GM18498 (cell line): ENCODE data around the gene MMGT1.

Source experiments
- ATAC-seq: cut with Tn5 transposase; IDR thresholded peaks from one replicate; pipeline ENCODE4 v1.9.1; 2021; ENCODE audit warnings: mild to moderate bottlenecking, moderate library complexity; ENCODE audit not compliant: unreplicated experiment

MMGT1 gene

DNA sequence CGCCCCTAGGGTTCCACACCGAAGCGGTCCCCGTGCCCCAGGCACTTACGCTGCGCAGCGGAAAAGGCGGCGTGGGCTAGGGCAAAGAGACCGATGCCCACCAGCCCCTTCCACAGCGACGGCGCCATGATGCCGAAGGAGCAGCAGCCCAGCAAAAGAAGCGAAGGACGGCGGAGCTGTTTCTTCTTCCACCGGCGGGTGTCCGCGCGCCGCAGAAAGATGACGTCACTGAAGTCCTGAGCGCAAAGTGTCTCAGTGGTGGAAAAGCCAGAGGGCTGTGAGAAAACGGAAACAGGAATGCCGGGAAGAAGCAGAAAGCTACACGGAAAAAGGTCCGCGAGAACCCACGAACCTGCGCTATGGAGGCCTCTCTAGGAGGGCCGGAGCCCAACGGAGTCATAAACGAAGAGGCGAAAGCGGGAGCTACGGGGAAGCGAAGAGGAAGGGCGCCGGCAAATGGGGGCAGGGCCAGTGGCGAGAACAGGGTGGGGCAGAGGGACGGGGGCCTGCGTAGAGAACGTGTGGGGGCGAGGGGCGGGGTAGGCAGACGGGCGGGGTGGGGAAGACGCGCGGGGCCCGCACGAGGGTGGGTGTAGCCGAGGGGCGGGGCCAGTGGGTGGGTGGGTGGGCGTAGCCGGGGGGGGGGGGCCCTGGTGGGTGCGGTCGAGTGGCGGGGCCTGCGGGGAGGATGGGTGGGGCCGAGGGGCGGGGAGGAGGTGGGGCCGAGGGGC is at the start of gene MMGT1:
Gene MMGT1, minus strand, starts transcription at position 441 of the 731 bp plus-strand sequence. Its CDS starts 313 bp downstream, at position 128.
- ATAC-seq, result peak; percentile 84

DNA sequence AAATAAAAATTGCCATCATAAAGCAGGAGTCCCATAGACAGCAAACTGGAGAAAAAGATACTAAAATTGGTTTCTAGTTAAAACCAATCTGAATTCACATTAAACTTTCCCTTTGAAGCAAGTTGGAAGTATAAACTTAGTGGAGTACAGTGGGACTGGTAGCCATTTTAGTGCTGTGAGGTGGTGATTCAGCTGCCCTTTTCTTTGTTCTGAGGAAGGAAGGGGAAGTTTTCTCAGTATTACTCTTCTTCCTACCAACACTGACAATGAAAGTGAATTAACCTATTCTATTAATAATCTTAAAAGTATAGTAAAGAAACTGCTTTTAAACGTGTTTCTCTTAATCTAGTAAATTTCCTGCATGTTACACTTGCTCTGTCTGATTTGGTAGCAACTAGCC is 48.1 kb upstream of the MMGT1 start:
- peak; percentile 58 for ATAC-seq

DNA sequence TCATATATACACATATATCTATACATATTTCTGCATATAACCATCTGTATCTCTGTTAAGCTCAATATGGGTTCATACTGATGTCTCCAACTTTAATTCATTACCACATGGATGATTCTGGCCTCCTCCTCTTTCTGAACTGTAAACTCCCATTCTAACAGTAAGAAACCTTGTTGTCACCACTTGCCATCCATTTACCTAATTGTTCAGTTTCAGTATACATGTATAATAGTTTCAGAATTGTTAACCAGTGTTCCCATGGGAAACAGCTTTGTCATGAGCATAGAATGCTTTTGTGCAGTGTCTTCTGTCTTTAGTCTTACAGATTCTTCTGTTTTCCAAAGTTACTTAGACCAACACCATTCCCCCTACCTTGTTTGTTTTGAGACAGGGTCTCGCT is 47.4 kb upstream of the MMGT1 start:
- no peak for ATAC-seq

DNA sequence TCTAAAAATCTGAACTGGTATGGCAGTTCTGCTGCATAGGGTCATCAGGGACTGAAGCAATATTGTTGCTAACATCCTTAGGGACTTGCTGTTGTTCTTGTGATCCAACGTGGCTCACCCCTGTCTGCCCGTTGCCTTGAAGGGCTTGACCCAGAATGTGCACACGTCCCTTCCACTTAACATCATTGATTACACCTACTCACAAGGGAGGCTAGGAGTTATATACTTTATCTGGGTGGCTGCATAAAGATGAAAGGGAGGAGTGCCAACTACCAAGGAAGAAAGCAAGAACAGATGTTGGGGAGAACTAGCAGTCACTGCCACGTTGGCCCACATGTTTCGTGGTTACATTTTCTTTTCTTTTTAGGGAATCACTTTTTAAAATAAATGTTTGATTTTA is 45.4 kb upstream of the MMGT1 start:
- no peak for ATAC-seq

DNA sequence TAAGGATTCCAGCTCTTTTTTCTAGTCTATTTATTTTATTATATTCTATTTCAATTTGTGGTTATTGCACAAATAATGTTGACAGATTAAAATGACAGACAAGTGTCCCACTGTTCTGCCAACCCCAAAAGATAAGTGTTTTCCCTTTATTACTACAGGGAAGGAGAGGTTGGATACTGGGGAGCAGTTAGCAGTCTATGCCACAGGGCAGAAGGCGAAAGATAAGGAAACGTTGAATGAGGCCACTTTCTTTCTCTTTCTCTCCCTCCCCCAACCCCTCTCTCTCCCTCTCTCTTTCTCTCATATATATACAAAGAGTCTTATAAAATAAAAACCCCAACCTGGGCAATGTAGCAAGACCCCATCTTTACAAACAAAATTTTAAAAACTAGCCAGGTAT is 43.1 kb upstream of the MMGT1 start:
- no peak for ATAC-seq

DNA sequence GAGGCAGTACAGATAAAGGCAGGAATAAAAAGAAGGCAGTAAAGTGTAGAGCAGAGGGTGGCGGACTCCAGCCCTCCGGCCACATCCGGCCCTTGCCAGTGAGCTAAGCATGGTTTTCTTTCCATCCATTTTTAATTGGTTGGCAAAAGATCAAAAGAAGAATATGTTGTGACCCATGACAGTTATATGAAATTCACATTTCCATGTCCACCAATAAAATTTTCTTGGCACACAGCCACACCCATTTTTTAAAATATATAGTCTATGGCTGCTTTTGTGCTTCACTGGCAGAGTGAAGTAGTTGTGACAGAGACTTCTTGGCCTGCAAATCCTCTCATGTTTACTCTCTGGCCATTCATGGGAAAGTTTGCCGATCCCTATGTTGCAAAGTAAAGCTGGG is 41.2 kb upstream of the MMGT1 start:
- ATAC-seq, result no peak

DNA sequence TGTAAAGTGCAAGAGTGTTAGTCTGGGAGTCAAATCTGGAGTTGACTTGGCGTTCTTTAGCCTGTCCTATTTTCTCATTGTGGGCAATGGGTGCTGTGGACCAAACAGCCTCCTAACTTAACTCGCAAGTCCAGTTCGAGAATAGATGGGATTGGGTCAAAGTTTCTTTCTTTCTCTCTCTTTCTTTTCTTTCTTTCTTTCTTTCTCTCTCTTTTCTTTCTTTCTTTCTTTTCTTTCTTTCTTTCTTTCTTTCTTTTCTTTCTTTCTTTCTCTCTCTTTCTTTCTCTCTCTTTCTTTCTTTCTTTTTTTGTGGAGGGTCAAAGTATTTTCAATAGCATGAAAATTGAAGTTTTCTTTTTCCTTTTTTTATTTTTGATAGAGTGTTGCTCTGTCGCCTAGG is 14.5 kb upstream of the MMGT1 start:
- ATAC-seq, result no peak

DNA sequence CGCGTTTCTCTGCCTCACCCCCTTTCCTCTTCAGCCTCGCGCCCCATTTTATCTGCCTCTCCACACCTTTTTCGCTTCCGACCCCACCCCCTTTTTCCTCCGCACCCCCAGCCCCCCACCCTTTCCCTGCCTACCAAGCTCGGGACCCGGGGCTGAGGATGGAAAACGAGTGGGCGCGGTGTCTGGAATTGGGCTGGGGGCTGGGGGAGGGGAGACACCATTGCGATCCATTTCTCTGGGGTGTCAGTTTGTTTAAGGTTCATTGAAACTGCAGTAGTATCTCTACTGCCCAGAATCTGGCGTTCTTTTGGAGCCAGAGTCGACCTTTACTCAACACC is 12.2 kb upstream of the MMGT1 start:
- no peak for ATAC-seq

DNA sequence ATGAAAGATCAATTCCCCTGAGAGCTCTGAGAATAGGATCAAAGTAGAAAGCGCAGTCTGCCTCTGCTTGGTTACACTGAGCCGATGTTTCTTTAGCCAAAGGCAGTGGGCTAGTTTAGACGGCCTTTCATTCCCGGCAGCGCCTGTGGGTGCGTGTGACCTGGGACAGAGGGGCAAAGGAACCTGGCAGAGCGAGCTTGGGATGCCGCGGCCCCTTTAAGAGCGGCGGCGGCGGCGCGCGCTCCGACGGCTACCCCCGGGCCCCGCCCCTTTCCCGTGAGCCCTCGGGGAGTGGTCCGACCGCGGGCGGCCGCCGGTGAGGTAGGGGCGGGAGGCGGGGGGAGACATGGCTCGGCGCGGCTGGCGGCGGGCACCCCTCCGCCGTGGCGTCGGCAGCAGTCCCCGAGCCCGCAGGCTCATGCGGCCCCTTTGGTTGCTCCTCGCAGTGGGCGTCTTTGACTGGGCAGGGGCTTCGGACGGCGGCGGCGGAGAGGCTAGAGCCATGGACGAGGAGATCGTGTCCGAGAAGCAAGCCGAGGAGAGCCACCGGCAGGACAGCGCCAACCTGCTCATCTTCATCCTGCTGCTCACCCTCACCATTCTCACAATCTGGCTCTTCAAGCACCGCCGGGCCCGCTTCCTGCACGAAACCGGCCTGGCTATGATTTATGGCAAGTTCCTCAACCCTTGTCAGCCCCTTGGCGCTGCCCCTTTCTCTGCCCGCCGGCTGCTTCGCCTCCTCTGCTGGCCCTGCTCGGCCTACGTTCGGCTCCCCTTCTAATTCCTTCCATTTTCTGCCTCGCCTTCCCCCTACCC is 11.6 kb upstream of the MMGT1 start, which contains the start of gene SLC9A6:
Gene SLC9A6, plus strand, starts transcription at position 279 of the 816 bp plus-strand sequence. Its CDS starts 224 bp downstream, at position 503.
- ATAC-seq, result peak; percentile 97

DNA sequence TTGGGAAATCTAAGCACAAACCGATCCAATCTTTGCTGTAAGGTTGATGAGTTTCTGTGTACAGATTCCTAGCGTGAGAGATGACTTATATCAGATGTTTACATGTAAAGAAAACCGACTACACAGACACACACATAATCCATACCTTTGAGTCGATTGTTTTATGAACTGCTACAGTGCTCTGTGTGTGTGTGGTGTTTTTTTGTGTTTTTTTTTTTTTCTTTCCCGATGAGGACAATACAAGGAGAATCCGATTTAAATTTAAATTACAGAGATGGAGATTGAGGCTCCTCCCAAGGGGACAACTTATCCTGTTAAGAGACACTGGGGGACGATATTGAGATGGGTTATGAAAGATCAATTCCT is 11.0 kb upstream of the MMGT1 start:
- ATAC-seq, result peak; percentile 3

DNA sequence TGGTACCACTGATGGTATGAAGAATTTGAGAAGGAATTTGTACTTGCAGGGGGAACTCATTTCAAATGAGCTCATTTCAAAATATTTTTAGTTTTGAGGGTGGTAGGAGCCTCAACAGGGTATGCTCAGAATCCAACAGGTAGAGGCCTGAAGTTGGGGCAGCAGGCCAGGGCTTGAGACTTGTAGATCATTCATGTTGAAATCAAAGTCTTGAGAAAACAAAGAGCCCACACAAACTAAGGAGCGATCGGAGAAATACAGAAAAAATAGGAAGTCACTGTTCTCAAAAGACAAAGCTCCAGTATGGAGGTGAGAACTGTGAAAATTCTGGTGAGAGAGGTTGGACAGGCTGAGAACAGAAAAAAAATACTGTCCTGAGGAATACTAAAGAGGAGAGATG is 10.5 kb upstream of the MMGT1 start:
- no peak for ATAC-seq

DNA sequence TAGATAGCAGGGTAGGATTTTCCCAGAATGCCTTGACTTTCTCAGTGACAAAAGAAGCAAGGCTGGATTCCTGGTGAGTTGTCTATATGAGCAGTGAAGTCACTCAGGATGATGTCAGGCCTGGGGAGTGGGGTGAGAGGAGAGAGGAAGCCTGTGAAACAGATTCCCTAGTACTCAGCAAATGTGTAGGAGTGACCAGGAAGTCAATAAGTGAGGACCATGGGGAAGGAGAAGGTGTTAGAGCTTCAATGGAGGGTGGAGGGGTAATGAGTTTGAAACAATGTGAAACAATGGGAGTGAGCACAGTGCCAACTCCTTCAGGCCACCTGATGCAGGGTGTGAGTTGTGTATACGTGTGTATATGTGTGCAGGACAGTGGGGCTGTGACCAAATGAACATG is 9.1 kb upstream of the MMGT1 start:
- no peak for ATAC-seq

DNA sequence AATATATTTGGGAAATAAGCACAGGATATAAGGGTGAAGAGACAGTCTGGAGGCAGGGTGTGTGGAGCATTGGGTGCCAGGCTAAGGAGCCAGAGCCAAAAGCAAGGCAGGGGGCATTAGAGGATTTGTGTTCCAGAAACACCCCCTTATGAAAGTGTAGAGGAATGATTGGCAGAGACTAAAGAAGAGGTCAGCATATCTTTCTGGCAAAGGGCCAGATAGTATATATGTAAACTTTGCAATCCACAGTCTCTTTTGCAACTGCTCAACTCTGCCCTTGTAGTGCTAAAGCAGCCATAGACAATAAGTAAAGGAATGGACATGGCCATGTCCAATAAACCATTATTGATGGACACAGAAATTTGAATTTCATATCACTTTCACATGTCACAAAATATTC is 7.9 kb upstream of the MMGT1 start:
- no peak for ATAC-seq

DNA sequence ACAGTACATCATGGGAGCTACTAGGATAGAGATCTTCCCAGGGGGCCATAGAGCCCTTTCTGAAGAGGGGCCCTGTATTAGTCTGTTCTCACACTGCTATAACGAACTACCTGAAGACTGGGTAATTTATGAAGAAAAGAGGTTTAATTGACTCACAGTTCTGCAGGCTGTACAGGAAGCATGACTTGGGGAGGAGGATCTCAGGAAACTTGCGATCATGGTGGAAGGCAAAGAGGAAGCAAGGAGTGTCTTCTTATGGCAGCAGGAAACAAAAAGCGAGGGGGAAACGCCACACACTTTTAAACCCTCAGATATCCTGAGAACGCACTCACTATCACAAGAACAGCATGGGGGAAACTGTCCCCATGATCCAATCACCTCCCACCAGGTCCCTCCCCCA is 7.2 kb upstream of the MMGT1 start:
- ATAC-seq, result no peak

DNA sequence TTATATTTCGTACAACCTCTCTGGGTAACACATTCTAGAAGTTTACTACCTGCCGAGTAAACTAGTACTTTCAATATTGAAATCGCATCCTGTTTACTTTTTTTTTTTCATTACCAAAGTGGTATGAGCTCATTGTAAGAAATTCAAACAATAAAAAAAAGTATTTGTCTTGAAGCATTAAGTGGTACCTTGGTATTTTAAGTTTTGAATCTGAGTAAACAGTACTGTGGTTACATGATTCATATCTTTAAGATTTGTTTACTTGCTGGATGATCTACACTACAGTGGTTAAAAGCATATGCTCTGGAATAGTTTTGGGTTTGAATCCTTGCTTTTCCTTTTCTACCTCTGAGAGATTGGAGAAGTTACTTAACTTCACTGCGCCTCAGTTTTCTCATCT is 3.8 kb upstream of the MMGT1 start:
- ATAC-seq, result no peak

DNA sequence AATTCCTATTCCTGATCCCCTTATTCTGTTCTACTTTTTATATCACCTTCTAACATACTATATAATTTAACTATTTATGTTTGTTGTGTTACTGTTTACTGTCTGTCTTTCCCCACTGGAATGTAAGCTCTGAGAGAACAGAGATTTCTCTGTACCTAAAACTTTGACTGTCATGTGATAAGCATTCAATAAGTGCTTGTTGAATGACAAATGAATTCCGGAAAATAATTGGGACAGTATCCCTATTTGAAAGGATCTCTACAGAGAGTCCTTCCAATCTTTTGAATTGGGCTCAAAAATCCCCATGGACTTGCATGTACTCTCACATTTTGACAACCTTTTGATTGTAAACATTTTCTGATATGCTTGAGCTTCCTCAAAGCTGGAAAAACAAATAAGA is 1.6 kb upstream of the MMGT1 start:
- no peak for ATAC-seq

DNA sequence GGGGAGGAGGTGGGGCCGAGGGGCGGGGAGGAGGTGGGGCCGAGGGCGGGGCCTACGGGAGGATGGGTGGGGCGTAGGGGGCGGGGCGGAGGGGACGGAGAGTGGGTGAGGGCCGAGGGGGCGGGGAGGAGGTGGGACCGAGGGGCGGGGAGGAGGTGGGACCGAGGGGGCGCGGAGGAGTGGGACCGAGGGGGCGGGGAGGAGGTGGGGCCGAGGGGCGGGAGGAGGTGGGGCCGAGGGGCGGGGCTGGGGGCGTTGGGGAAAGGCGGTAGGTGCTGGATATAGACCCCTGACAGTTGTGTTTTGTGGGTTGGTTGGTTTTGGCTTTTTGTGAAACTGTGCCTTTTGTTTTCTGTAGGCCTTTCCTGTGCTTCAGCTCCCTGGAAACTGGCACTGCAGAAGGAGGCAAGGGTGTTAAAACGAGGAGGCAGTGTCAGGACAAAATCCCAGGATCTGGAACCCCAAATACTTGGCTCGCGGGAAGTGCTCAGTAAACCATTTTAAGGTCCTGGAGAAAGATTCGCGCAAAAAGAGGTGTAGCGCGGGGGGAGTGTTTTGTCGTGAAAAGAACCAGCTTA is 580 bp upstream of the MMGT1 start:
- no peak for ATAC-seq

DNA sequence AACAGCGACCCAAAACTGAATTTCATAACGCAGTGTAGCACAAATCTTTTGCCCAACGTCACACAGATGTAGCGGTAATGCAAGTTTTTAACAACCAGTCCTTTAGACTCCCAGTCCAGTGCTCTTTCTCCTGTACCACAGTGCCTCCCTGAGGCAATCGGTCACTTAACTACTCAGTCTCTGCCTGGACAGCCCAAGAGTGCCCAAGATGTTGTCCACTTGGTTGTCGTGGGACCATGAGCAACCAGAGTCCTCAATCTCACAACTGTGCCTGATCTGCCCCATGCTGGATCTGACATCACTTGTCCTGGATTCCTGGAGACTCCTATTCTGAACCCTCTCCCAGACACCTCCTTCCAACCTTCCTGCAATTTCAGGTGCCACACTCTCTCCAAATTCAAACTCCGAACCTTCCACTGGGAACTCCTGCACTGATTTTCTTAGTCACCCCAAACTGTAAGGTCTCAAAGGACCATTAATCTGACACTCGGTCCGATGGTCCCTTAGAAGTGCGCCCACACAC is 702 bp downstream of the MMGT1 start:
- peak; percentile 26 for ATAC-seq

DNA sequence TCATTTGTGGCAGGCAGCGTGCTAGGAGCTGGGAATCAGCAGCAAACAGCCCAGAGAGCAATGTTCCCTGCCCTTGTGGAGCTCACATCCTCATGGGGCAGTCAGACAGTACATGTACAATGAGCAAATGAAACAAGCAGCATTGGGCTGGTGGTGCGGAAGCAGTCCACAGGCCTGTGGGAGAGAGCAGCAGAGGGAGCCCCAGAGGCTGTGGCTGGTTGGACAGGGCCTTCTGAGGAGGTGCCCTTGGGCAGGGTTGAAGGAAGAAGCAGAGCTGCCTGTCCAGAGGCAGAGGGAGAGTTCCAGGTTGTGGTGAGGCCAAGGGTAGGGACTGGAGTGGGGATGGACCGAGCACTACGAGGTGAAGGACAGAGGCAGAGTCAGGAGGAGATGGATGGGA is 22.5 kb downstream of the MMGT1 start:
- ATAC-seq, result no peak

DNA sequence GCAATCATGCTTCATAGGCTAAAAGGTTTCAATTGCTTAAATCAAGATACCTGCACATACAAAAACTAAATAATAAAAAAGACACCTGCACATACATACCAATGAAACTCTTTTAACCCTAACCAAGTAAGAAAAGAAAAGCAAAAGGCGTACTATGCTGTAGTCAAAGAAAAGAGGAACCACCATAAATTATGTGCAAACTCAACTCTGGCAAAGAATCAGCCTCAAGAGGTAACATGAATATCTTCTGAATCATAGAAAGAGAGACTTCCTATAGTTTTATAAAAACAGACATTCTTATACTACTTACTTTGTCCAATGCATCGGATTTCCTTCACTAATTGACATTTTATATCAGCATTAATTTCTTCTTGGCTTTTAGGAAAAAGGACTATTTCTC is 29.3 kb downstream of the MMGT1 start:
- no peak for ATAC-seq

DNA sequence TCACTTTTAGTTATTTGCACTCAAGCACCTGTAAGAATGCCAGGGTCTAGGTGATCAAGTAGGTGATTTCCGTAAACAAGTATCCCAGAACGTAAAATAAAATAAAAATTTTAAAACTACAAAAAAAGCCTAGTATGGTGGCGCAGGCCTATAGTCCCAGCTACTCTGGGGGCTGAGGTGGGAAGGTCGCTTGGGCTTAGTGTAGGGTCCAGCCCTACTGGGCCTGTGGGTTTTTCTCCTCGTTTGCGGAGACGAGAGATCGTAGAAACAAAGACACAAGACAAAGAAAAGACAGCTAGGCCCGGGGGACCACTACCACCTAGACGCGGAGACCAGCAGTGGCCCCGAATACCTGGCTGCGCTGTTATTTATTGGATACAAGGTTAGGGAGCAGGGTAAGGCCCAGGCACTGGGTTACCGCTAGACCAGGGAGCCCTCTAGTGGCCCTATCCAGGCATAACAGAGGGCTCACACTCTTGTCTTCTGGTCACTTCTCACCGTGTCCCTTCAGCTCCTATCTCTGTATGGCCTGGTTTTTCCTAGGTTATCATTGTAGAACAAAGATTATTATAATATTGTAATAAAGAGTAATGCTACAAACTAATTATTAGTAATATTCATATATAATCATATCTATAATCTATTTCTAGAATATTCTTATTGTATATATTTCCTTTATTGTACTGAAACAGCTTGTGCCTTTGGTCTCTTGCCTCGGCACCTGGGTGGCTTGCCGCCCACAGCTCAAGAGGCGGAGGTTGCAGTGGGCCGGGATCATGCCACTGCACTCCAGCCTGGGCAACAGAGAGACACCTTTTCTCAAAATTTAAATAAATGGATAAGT is 41.9 kb downstream of the MMGT1 start:
- ATAC-seq, result peak; percentile 61
